CD4-positive, CD25-positive, alpha-beta regulatory T cell (primary cell): ENCODE measurements around the gene CORT. TPM values are rescaled to one million over a fixed set of nuclear protein-coding genes. Genes with fewer than 3 reads are reported as not detected.
"Not testable (repeated sequence)": the region's sequence is repeated elsewhere in the genome, so short reads cannot be mapped to it uniquely, and the experiment has no call there.

Source experiments
- ATAC-seq, 2 donors: fragments of 150-1000 bp; cut with Tn5 transposase; one replicate each; pipeline ENCODE4 v1.10.0; 2021; ENCODE audit warnings: low read depth in 2 of 2, moderate number of reproducible peaks in 2 of 2, moderate library complexity in 1 of 2
- DNase-seq, 3 donors: peaks; one replicate each; pipeline versions ENCODE4 v3.0.0 to v3.0.0-alpha.2; 2012 to 2022; ENCODE audit warnings: mixed read lengths in 1 of 3
- H3K27ac ChIP-seq: one replicate; pipeline ENCODE4 v1.7.0; 2013; ENCODE audit warnings: mild to moderate bottlenecking, low read length; ENCODE audit not compliant: insufficient read depth, poor library complexity, severe bottlenecking
- H3K27me3 ChIP-seq: one replicate; pipeline ENCODE4 v1.7.0; 2013; ENCODE audit warnings: low read length; ENCODE audit not compliant: control insufficient read depth, insufficient read depth
- H3K36me3 ChIP-seq: one replicate; pipeline ENCODE4 v1.7.0; 2013; ENCODE audit warnings: mild to moderate bottlenecking, low read length, moderate library complexity; ENCODE audit not compliant: control insufficient read depth, insufficient read depth
- H3K4me1 ChIP-seq: 2 replicates; pipeline ENCODE4 v1.7.0; 2013; ENCODE audit warnings: mild to moderate bottlenecking, low read length; ENCODE audit not compliant: insufficient read depth, control insufficient read depth, poor library complexity, severe bottlenecking
- H3K4me3 ChIP-seq: one replicate; pipeline ENCODE4 v1.7.0; 2013; ENCODE audit warnings: low read depth, mild to moderate bottlenecking, low read length, moderate library complexity
- H3K9me3 ChIP-seq, 2 experiments: 1 replicate in 1 of 2; 2 replicates in 1 of 2; pipeline ENCODE4 v1.7.0; 2013; ENCODE audit warnings: low read length in 2 of 2, mild to moderate bottlenecking in 1 of 2, moderate library complexity in 1 of 2; ENCODE audit not compliant: control insufficient read depth in 2 of 2
- H3K27ac Mint-ChIP-seq, 3 donors: one replicate each; pipeline ENCODE4 v1.8.0; 2020 to 2022; ENCODE audit warnings: mild to moderate bottlenecking in 3 of 3, mixed read lengths in 3 of 3, moderate library complexity in 2 of 3
- H3K27me3 Mint-ChIP-seq: one replicate; pipeline ENCODE4 v1.8.0; 2022; ENCODE audit warnings: mild to moderate bottlenecking, mixed read lengths
- H3K36me3 Mint-ChIP-seq: one replicate; pipeline ENCODE4 v1.8.0; 2020; ENCODE audit warnings: mixed read lengths
- H3K4me1 Mint-ChIP-seq, 4 donors: one replicate each; pipeline ENCODE4 v1.8.0; 2020 to 2022; ENCODE audit warnings: mixed read lengths in 4 of 4, mild to moderate bottlenecking in 1 of 4
- H3K4me3 Mint-ChIP-seq, 4 donors: one replicate each; pipeline ENCODE4 v1.8.0; 2020 to 2022; ENCODE audit warnings: mild to moderate bottlenecking in 4 of 4, mixed read lengths in 4 of 4, moderate library complexity in 3 of 4
- H3K9me3 Mint-ChIP-seq, 7 donors: one replicate each; pipeline ENCODE4 v1.8.0; 2020 to 2022; ENCODE audit warnings: mixed read lengths in 7 of 7, mild to moderate bottlenecking in 3 of 7, moderate library complexity in 2 of 7
- polyA plus RNA-seq, 4 donors: library from polyadenylated mRNA; unstranded; fragments of 300-500 nt; fragmentation: Illumina TruSeq; gene quantifications; one replicate each; pipeline ENCODE4 v1.2.3, GENCODE V29; 2021
- total RNA-seq: library from RNA; stranded (reverse); gene quantifications from one replicate; pipeline ENCODE4 v1.2.3, GENCODE V29; 2022

Gene CORT, protein sequence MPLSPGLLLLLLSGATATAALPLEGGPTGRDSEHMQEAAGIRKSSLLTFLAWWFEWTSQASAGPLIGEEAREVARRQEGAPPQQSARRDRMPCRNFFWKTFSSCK
- total RNA-seq: not detected
- not detected for polyA plus RNA-seq

DNA sequence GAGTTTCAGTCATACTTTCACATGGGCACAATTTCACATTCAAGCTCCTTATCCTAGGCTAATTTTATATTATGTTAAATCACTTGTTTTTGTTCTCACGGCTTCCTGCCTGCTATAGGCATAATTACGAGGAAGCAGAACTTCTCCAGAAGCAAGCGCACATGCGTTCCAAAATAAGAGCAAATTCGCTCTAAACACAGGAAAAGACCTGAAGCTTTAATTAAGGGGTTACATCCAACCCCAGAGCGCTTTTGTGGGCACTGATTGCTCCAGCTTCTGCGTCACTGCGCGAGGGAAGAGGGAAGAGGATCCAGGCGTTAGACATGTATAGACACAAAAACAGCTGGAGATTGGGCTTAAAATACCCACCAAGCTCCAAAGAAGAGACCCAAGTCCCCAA is at the start of gene CORT:
Gene CORT, plus strand, starts transcription at position 281 of the 400 bp plus-strand sequence. CDS start 193 bp downstream, outside the sequence.
- H3K27ac ChIP-seq: no peak within 1 kb of the TSS
- peaks cover 0 to 7% (median 1%) of the 10 kb centered on the region in 4 donors for H3K4me1 Mint-ChIP-seq

DNA sequence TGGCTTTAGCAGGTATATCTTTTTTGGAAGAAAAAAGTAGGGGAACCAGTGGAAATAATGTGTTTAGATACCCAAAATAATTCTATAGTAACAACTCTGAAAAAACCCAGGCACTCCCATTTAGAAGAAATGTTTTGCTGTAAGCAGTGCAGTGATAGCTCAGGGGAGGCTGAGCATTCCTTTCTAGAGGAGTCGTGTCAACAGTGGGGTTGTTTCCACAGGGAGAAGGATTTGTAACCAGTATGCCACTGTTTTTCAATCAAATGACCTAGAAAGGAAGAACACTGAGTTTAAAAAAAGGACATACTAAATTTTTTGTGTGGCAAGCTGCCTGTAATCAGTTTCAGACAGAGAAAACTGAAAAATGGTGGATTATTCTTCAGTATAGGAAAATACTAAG is 48.5 kb upstream of the CORT start:
- peaks cover 22% of the 10 kb centered on the region for H3K36me3 ChIP-seq
- Mint-ChIP-seq H3K27ac (no peak overlapping the region), H3K36me3 (peaks cover 17% of the 10 kb centered on the region), H3K27me3 (no peaks in the 10 kb centered on the region), H3K4me3 (peak overlapping the region in 1 of 4 donors; percentile 10), H3K4me1 (peaks cover 14 to 28% (median 21%) of the 10 kb centered on the region in 4 donors), H3K9me3 (no peaks in the 10 kb centered on the region)
- H3K4me1 ChIP-seq: peaks cover 11% of the 10 kb centered on the region
- no peak overlapping the region for H3K27ac ChIP-seq
- DNase-seq (no peak), ATAC-seq (no peak)
- no peak overlapping the region for H3K4me3 ChIP-seq
- H3K9me3 ChIP-seq: no peaks in the 10 kb centered on the region
- H3K27me3 ChIP-seq: no peaks in the 10 kb centered on the region

More for the DNA sequence above, at the start of gene CORT:
- H3K27me3 Mint-ChIP-seq: no peaks in the 10 kb centered on the region
- H3K4me1 ChIP-seq: no peaks in the 10 kb centered on the region
- no peak within 1 kb of the TSS for H3K4me3 ChIP-seq
- H3K4me3 Mint-ChIP-seq: no peak within 1 kb of the TSS
- no peak for ATAC-seq
- no peaks in the 10 kb centered on the region for H3K36me3 ChIP-seq
- no peaks in the 10 kb centered on the region for H3K36me3 Mint-ChIP-seq
- H3K27me3 ChIP-seq: no peaks in the 10 kb centered on the region
- no peak for DNase-seq
- no peaks in the 10 kb centered on the region for H3K9me3 ChIP-seq
- no peak within 1 kb of the TSS for H3K27ac Mint-ChIP-seq
- no peaks in the 10 kb centered on the region for H3K9me3 Mint-ChIP-seq

DNA sequence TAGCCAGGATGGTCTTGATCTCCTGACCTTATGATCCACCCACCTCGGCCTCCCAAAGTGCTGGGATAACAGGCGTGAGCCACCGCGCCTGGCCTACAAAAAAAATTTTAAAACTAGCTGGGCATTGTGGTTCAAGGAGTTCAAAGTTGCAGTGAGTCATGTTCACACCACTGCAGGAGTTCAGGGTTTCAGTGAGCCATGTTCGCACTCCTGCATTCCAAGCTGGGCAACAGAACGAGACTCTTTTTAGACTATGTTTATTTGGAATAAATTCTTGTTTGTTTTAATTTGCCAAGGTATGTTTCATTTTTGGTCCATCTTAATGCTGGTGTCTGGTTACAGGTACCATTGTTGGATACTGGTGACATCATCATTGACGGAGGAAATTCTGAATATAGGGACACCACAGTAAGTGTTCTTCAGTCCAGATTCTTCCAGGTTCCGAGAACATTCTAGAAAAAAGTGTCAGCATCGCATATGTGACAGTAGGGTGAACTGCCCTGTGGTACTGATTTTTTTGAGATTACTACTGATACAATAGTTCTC is 47.0 kb upstream of the CORT start:
- Mint-ChIP-seq H3K9me3 (no peaks in the 10 kb centered on the region), H3K36me3 (peaks cover 24% of the 10 kb centered on the region), H3K27me3 (no peaks in the 10 kb centered on the region), H3K27ac (no peak overlapping the region), H3K4me3 (no peak overlapping the region), H3K4me1 (peaks cover 14 to 25% (median 20%) of the 10 kb centered on the region in 4 donors)
- Histone ChIP-seq H3K4me1 (peaks cover 11% of the 10 kb centered on the region), H3K27ac (no peak overlapping the region), H3K9me3 (no peaks in the 10 kb centered on the region), H3K36me3 (peaks cover 37% of the 10 kb centered on the region), H3K4me3 (no peak overlapping the region), H3K27me3 (no peaks in the 10 kb centered on the region)
- no peak for ATAC-seq
- DNase-seq: no peak

DNA sequence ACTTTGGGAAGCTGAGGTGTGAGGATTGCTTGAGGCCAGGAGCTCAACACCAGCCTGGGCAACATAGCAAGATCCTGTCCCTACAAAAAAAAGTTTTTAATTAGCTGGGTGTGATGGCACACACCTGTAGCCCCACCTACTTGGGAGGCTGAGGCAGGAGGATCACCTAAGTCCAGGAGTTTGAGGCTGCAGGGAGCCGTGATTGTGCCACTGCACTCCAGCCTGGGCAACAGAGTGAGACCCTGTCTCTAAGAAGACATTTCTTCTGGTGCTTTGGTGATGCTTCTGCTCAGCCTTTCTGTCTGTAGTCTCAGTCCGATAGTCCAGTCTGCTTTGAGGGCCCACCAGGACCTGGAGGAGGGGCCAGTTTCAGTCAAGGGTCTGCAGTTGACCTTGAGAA is 42.6 kb upstream of the CORT start:
- Histone ChIP-seq H3K4me1 (no peaks in the 10 kb centered on the region), H3K4me3 (no peak overlapping the region), H3K27me3 (no peaks in the 10 kb centered on the region), H3K27ac (no peak overlapping the region), H3K36me3 (peaks cover 70% of the 10 kb centered on the region), H3K9me3 (no peaks in the 10 kb centered on the region)
- no peak for DNase-seq
- Mint-ChIP-seq H3K9me3 (no peaks in the 10 kb centered on the region), H3K36me3 (peaks cover 45% of the 10 kb centered on the region), H3K27ac (no peak overlapping the region), H3K27me3 (no peaks in the 10 kb centered on the region), H3K4me3 (no peak overlapping the region), H3K4me1 (peaks cover 0 to 7% (median under 1%) of the 10 kb centered on the region in 4 donors)
- no peak for ATAC-seq

DNA sequence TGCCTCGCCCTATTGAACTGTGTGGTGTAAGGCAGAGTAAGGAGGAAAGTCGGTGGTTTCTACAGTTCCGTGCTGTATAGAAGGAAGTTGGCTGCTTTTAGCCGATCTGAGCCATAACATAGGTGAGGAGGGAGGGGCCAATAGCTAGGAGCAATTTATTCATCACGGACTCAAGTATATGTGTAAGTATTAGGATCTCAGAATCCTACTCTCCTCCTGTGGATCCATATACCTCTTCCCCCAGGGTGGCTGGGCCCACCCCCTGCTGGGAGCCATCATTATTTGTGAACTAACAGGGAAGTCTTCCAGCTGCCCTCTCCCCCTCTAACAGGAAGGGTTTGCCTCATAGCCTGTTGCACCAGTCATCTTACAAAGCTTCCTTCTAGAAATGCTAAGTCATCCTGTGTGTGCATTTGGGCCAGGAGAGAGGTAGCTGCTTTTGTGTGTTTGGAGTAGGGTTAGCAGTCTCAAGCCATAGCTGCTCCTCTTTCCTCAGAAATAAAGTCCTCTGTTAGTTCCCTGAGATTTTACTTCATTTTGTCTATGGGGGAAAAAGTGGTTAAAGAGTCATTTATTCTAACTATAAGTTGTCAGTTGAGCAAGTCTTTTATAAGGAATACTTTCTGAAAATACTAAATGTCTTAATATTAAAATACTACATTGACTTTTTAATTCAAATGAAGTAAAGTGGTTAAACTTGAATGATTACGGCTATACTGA is 34.5 kb upstream of the CORT start:
- Mint-ChIP-seq H3K9me3 (no peaks in the 10 kb centered on the region), H3K4me1 (peaks cover 0 to 6% (median 0%) of the 10 kb centered on the region in 4 donors), H3K27me3 (no peaks in the 10 kb centered on the region), H3K27ac (peak overlapping the region; percentile 1 to 69 (median 23)), H3K36me3 (peaks cover 74% of the 10 kb centered on the region), H3K4me3 (peak overlapping the region in 1 of 4 donors; percentile 29)
- Histone ChIP-seq H3K4me3 (no peak overlapping the region), H3K9me3 (no peaks in the 10 kb centered on the region), H3K36me3 (peaks cover 63% of the 10 kb centered on the region), H3K27ac (no peak overlapping the region), H3K27me3 (no peaks in the 10 kb centered on the region), H3K4me1 (no peaks in the 10 kb centered on the region)
- peak; percentile 37 to 42 for ATAC-seq
- peak in 1 of 3 donors; percentile 69 for DNase-seq

DNA sequence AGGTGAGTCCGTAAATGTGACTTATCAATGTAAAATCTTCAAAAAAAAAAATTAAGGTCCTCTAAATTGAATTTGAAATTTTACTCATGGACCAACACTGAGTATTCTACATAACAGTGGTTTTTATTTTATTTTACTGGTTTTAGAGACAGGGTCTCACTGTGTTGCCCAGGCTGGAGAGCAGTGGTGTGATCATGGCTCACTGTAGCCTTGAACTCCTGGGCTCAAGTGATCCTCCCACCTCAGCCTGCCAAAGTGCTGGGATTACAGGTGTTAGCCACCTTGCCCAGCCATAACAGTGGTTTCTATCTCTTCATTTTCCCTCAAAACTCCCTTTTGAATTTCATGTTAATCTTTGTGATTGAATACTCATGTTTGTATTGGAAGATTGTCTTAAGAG is 33.9 kb upstream of the CORT start:
- peaks cover 74% of the 10 kb centered on the region for H3K36me3 Mint-ChIP-seq
- not testable (repeated sequence) for H3K4me3 ChIP-seq, ATAC-seq, H3K4me1 ChIP-seq, H3K9me3 Mint-ChIP-seq, H3K27me3 Mint-ChIP-seq, DNase-seq, H3K9me3 ChIP-seq, H3K4me3 Mint-ChIP-seq, H3K4me1 Mint-ChIP-seq, H3K27me3 ChIP-seq, H3K27ac Mint-ChIP-seq, H3K27ac ChIP-seq
- H3K36me3 ChIP-seq: peaks cover 63% of the 10 kb centered on the region

DNA sequence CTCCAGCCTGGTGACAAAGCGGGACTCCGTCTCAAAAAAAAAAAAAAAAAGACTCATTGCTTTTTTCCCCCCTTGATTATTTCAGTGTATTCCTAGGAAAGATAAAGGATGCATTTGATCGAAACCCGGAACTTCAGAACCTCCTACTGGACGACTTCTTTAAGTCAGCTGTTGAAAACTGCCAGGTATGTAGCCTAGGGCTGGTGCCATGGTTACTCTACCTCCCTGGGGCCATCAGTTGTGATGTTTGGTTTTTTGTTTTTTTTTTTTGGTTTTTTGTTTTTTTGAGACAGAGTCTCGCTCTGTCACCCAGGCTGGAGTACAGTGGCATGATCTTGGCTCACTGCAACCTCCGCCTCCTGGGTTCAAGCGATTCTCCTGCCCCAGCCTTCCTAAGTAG is 31.1 kb upstream of the CORT start:
- H3K9me3 Mint-ChIP-seq, H3K27ac ChIP-seq, H3K4me1 ChIP-seq, ATAC-seq, DNase-seq, H3K27ac Mint-ChIP-seq, H3K4me3 ChIP-seq, H3K4me3 Mint-ChIP-seq, H3K4me1 Mint-ChIP-seq, H3K27me3 Mint-ChIP-seq, H3K27me3 ChIP-seq, H3K9me3 ChIP-seq: not testable (repeated sequence)
- peaks cover 49% of the 10 kb centered on the region for H3K36me3 Mint-ChIP-seq
- H3K36me3 ChIP-seq: peaks cover 38% of the 10 kb centered on the region
